C4-2B (cell line): ENCODE results near the gene PCDHGB7.
"Not testable (repeated sequence)": the region's sequence is repeated elsewhere in the genome, so short reads cannot be mapped to it uniquely, and the experiment has no call there.

ENCODE experiments used
- ZFX ChIP-seq: fragments of 450-650 bp; IDR thresholded peaks from 2 replicates; pipeline ENCODE4 v1.6.1; 2017
- TF ChIP-seq, protein P1 (sequence below): fragments of 450-650 bp; conservative IDR thresholded peaks from 2 replicates; pipeline ENCODE4 v1.5.1; 2017; ENCODE audit warnings: mild to moderate bottlenecking

DNA sequence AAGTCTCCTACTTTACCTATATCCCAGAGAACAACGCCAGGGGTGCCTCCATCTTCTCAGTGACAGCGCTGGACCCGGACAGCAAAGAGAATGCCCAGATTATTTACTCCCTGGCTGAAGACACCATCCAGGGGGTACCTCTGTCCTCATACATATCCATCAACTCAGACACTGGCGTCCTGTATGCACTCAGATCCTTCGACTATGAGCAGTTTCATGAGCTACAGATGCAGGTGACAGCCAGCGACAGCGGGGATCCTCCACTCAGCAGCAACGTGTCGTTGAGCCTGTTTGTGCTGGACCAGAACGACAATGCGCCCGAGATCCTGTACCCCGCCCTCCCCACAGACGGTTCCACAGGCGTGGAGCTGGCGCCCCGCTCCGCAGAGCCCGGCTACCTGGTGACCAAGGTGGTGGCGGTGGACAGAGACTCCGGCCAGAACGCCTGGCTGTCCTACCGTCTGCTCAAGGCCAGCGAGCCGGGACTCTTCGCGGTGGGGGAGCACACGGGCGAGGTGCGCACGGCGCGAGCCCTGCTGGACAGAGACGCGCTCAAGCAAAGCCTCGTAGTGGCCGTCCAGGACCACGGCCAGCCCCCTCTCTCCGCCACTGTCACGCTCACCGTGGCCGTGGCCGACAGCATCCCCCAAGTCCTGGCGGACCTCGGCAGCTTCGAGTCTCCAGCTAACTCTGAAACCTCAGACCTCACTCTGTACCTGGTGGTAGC is 2.8 kb upstream of the PCDHGB7 start:
- TF ChIP-seq, protein P1, sequence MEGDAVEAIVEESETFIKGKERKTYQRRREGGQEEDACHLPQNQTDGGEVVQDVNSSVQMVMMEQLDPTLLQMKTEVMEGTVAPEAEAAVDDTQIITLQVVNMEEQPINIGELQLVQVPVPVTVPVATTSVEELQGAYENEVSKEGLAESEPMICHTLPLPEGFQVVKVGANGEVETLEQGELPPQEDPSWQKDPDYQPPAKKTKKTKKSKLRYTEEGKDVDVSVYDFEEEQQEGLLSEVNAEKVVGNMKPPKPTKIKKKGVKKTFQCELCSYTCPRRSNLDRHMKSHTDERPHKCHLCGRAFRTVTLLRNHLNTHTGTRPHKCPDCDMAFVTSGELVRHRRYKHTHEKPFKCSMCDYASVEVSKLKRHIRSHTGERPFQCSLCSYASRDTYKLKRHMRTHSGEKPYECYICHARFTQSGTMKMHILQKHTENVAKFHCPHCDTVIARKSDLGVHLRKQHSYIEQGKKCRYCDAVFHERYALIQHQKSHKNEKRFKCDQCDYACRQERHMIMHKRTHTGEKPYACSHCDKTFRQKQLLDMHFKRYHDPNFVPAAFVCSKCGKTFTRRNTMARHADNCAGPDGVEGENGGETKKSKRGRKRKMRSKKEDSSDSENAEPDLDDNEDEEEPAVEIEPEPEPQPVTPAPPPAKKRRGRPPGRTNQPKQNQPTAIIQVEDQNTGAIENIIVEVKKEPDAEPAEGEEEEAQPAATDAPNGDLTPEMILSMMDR: not testable (repeated sequence)
- not testable (repeated sequence) for TF ChIP-seq ZFX
